Kidney (tissue), 14 donors: ENCODE data around the gene SECTM1. TPM values are rescaled to one million over a fixed set of nuclear protein-coding genes. Genes with fewer than 3 reads are reported as not detected.
A peak's percentile ranks its signal among the peaks of the same experiment; 100 is the strongest.

Experiments
- DNase-seq, 5 donors: peaks; one replicate each; pipeline ENCODE4 v3.0.0-alpha.2; 2013 to 2020
- FAIRE-seq: peaks from 2 replicates; lab custom pipeline; 2012; peaks lifted over from hg19 to GRCh38; lab: Jason Lieb, UNC
- H3K27ac ChIP-seq, 2 donors: one replicate each; pipeline ENCODE4 v1.7.0; 2013; ENCODE audit warnings: low read depth in 2 of 2, low read length in 2 of 2, inconsistent platforms in 1 of 2
- H3K27me3 ChIP-seq: one replicate; pipeline ENCODE4 v1.7.1; 2013; ENCODE audit warnings: low read length, inconsistent platforms; ENCODE audit not compliant: control insufficient read depth, insufficient read depth
- H3K36me3 ChIP-seq, 3 donors: one replicate each; pipeline versions ENCODE4 v1.7.0 to v1.7.1; 2013; ENCODE audit warnings: low read length in 3 of 3, control low read depth in 1 of 3, inconsistent platforms in 1 of 3; ENCODE audit not compliant: insufficient read depth in 3 of 3, control insufficient read depth in 2 of 3
- H3K4me1 ChIP-seq, 3 donors: one replicate each; pipeline versions ENCODE4 v1.7.0 to v1.7.1; 2013; ENCODE audit warnings: low read length in 3 of 3, inconsistent platforms in 1 of 3, low read depth in 1 of 3; ENCODE audit not compliant: control insufficient read depth in 2 of 3, insufficient read depth in 2 of 3
- H3K4me3 ChIP-seq, 3 donors: one replicate each; pipeline versions ENCODE4 v1.7.0 to v1.8.1; 2013; ENCODE audit warnings: low read length in 3 of 3, control low read depth in 1 of 3, inconsistent platforms in 1 of 3
- H3K9ac ChIP-seq, 3 donors: one replicate each; pipeline versions ENCODE4 v1.7.0 to v1.7.1; 2013; ENCODE audit warnings: low read length in 3 of 3, control low read depth in 1 of 3, inconsistent platforms in 1 of 3
- H3K9me3 ChIP-seq, 3 donors: one replicate each; pipeline versions ENCODE4 v1.7.0 to v1.7.1; 2013; ENCODE audit warnings: low read length in 3 of 3, control low read depth in 1 of 3, inconsistent platforms in 1 of 3; ENCODE audit not compliant: control insufficient read depth in 2 of 3, insufficient read depth in 1 of 3
- CTCF ChIP-seq: IDR thresholded peaks from 3 replicates; pipeline ENCODE4 v1.5.1; 2012; ENCODE audit warnings: mild to moderate bottlenecking, moderate library complexity, borderline replicate concordance; ENCODE audit not compliant: insufficient read depth; ENCODE audit errors: extremely low read depth
- intact Hi-C: fragments of 100-400 bp; cut with DNase I; formaldehyde crosslinking; loops from one replicate; pipeline ENCODE4 v1.11.1; 2022
- polyA plus RNA-seq: library from polyadenylated mRNA; stranded (reverse); fragments of 350-450 nt; fragmentation: Illumina TruSeq; extraction: RNeasy Lipid Tissue Mini Kit (QIAGEN cat#74804); gene quantifications from one replicate; pipeline ENCODE4 v1.2.3, GENCODE V29; 2014; ENCODE audit warnings: low read depth, low replicate concordance; ENCODE audit not compliant: insufficient read depth
- total RNA-seq: library from RNA; stranded (reverse); fragmentation: NEBNext Ultra II Directional; extraction: Animal tissue kit (Norgen Biotek cat#: 25700); gene quantifications from one replicate; pipeline ENCODE4 v1.2.1, GENCODE V29; 2021
- donor health status: control.
- donor health status: control.
- donor health status: control.
- donor health status: control.
- donor health status: control.
- donor health status: DM: yes; HTN: yes; CAD: no.
- donor health status: Normal renal cell carcinoma (clear cell type).

Gene SECTM1
- total and polyA plus RNA-seq, 2 donors from 2014 or later = 15.4 to 87.5 TPM

GRCh38 chr17:82354804-82355308 is 21.3 kb upstream of the SECTM1 start:
- intact Hi-C loops = loop anchor here (5.0 to 10.0 kb wide), 2 partner anchors 192 to 420 kb away; no protein-coding TSS in a partner anchor
- Histone ChIP-seq H3K4me1 (peaks cover 0 to 8% (median 0%) of the 10 kb centered on the region in 3 donors), H3K27me3 (peaks cover 3% of the 10 kb centered on the region), H3K27ac (no peak overlapping the region), H3K4me3 (no peak overlapping the region), H3K9me3 (no peaks in the 10 kb centered on the region), H3K36me3 (no peaks in the 10 kb centered on the region), H3K9ac (no peak overlapping the region)
- DNase-seq = no peak
- TF ChIP-seq CTCF = no peak
- no peak for FAIRE-seq

- H3K9ac ChIP-seq = no peak overlapping the region
- DNase-seq = no peak
- peaks cover 0 to 8% (median 0%) of the 10 kb centered on the region in 3 donors for H3K4me1 ChIP-seq
- no peak for FAIRE-seq
- no peak for TF ChIP-seq CTCF
- no peaks in the 10 kb centered on the region for H3K36me3 ChIP-seq
- H3K27ac ChIP-seq = no peak overlapping the region
- intact Hi-C loops = loop anchor here (10.0 kb wide), 1 partner anchor 421 kb away; no protein-coding TSS in a partner anchor
- H3K4me3 ChIP-seq = no peak overlapping the region
- no peaks in the 10 kb centered on the region for H3K27me3 ChIP-seq
- no peaks in the 10 kb centered on the region for H3K9me3 ChIP-seq
Observed at GRCh38 chr17:82353484-82353883, 19.9 kb upstream of the SECTM1 start.

- no peaks in the 10 kb centered on the region for H3K36me3 ChIP-seq
- no peak overlapping the region for H3K9ac ChIP-seq
- H3K4me3 ChIP-seq = no peak overlapping the region
- no peak overlapping the region for H3K27ac ChIP-seq
- H3K9me3 ChIP-seq = no peaks in the 10 kb centered on the region
- no peaks in the 10 kb centered on the region for H3K27me3 ChIP-seq
- intact Hi-C loops = loop anchor here (10.0 kb wide), 1 partner anchor 423 kb away; no protein-coding TSS in a partner anchor
- H3K4me1 ChIP-seq = peaks cover 0 to 8% (median 0%) of the 10 kb centered on the region in 3 donors
- peak; percentile 90 to 94 (median 93) for DNase-seq
- TF ChIP-seq CTCF = peak; percentile 99
- FAIRE-seq = no peak
Observed at GRCh38 chr17:82351713-82352488, 18.3 kb upstream of the SECTM1 start.
